Mesendoderm (in vitro differentiated cells): Measurements from ENCODE around the gene PLEKHG4B.

Source experiments
- DNase-seq: peaks from one replicate; pipeline ENCODE4 v3.0.0; 2013
- H2AK5ac ChIP-seq: 2 replicates; pipeline ENCODE4 v1.6.1; 2013; ENCODE audit warnings: low read length, inconsistent platforms
- H2BK120ac ChIP-seq: 2 replicates; pipeline ENCODE4 v1.6.1; 2013; ENCODE audit warnings: low read depth, mild to moderate bottlenecking, low read length, moderate library complexity, mixed read lengths
- H2BK15ac ChIP-seq: replicated peaks from 2 replicates; pipeline ENCODE4 v1.6.1; 2013; ENCODE audit warnings: low read depth, mild to moderate bottlenecking, moderate library complexity
- H2BK5ac ChIP-seq: 2 replicates; pipeline ENCODE4 v1.6.1; 2013; ENCODE audit warnings: low read length, inconsistent platforms
- H3K18ac ChIP-seq: 2 replicates; pipeline ENCODE4 v1.6.1; 2013; ENCODE audit warnings: mild to moderate bottlenecking, low read length, mixed read lengths
- H3K23ac ChIP-seq: one replicate; pipeline ENCODE4 v1.6.1; 2013; ENCODE audit warnings: low read length
- H3K27ac ChIP-seq: 2 replicates; pipeline ENCODE4 v1.5.1; 2013; ENCODE audit warnings: low read depth, mild to moderate bottlenecking, inconsistent platforms, low read length, moderate library complexity
- H3K27me3 ChIP-seq: 2 replicates; pipeline ENCODE4 v1.6.1; 2013; ENCODE audit warnings: low read length, control low read depth, mild to moderate bottlenecking, inconsistent platforms; ENCODE audit not compliant: insufficient read depth, poor library complexity
- H3K36me3 ChIP-seq: 2 replicates; pipeline ENCODE4 v1.6.1; 2013; ENCODE audit warnings: low read length, inconsistent platforms; ENCODE audit not compliant: control insufficient read depth, insufficient read depth
- H3K4ac ChIP-seq: one replicate; pipeline ENCODE4 v1.6.1; 2013; ENCODE audit warnings: low read depth, mild to moderate bottlenecking, low read length, moderate library complexity
- H3K4me1 ChIP-seq: 2 replicates; pipeline ENCODE4 v1.6.1; 2013; ENCODE audit warnings: low read depth, low read length, inconsistent platforms; ENCODE audit not compliant: control insufficient read depth
- H3K4me2 ChIP-seq: 2 replicates; pipeline ENCODE4 v1.6.1; 2013; ENCODE audit warnings: low read length
- H3K4me3 ChIP-seq: 2 replicates; pipeline ENCODE4 v1.5.1; 2013; ENCODE audit warnings: mild to moderate bottlenecking, low read length
- H3K56ac ChIP-seq: one replicate; pipeline ENCODE4 v1.6.1; 2013; ENCODE audit warnings: low read length
- H3K79me1 ChIP-seq: 2 replicates; pipeline ENCODE4 v1.6.1; 2013; ENCODE audit warnings: low read length, inconsistent platforms
- H3K79me2 ChIP-seq: 2 replicates; pipeline ENCODE4 v1.6.1; 2013; ENCODE audit warnings: mild to moderate bottlenecking, low read length; ENCODE audit not compliant: control insufficient read depth, insufficient read depth
- H3K9ac ChIP-seq: 2 replicates; pipeline ENCODE4 v1.6.1; 2013; ENCODE audit warnings: low read length, inconsistent platforms
- H4K5ac ChIP-seq: one replicate; pipeline ENCODE4 v1.6.1; 2013; ENCODE audit warnings: low read length
- H4K8ac ChIP-seq: one replicate; pipeline ENCODE4 v1.6.1; 2013; ENCODE audit warnings: low read depth, mild to moderate bottlenecking, control low read depth, low read length, moderate library complexity
- WGBS: extraction: QIAGEN DNeasy Blood & Tissue Kit; methylation state at CpG from one replicate; pipeline ENCODE4 v1.1.7; 2013; ENCODE audit warnings: low lambda C conversion rate, missing lambda C conversion rate; ENCODE audit not compliant: insufficient coverage; ENCODE audit errors: extremely low coverage; 5-methylcytosine and 5-hydroxymethylcytosine counted together

The PLEKHG4B gene

DNA sequence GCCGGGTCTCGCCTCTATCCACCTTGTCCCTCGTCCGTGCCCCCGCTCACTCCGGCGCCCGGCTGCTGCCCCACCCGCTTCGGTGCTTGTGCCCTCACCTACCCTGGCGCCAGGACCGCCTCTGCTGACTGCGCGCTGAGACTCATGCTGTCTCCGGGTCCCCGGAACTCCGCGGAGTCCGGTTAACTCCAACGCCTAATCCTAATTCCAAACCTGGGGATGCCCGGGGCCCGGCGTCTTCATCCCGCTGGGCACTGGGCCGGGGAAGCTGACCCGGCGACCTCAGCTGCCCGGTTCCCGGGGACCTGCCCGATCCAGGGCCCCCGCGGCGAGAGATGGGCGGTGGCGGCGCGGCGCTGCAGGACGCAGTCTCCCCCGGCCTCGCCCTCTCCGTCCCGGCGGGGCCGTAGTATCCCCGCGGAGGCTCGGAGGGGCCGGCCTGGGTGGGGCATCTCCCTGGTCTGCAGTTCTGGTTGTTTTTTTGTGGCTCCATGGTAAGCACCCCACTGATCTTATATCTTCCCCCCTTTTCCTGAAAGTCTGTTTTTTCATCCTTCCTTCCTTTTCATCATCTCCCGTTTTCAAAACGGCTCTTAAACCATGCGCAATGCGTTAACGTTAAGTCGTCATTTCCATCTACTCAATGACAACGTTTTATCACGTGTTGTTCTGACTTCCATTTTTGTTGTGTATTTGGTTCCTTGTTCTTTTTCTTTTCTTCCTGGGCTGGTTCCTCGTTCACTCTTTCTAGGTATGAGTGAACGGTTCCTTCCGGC, 41.1 kb upstream of the PLEKHG4B start:
- Histone ChIP-seq H3K18ac (no peak overlapping the region), H3K79me1 (no peaks in the 10 kb centered on the region), H3K36me3 (no peaks in the 10 kb centered on the region), H2AK5ac (no peak overlapping the region), H2BK15ac (no peak overlapping the region), H3K9ac (no peak overlapping the region), H3K4ac (no peak overlapping the region), H3K4me3 (no peak overlapping the region), H3K27me3 (peaks cover 5% of the 10 kb centered on the region), H3K4me1 (no peaks in the 10 kb centered on the region), H4K8ac (no peak overlapping the region), H4K5ac (no peak overlapping the region), H3K4me2 (no peak overlapping the region), H3K79me2 (no peaks in the 10 kb centered on the region), H2BK5ac (no peak overlapping the region), H3K56ac (no peak overlapping the region), H3K27ac (no peak overlapping the region), H2BK120ac (no peak overlapping the region), H3K23ac (no peak overlapping the region)
- 100% methylated on average over 2 of the region's 60 CpGs for WGBS
- no peak for DNase-seq

DNA sequence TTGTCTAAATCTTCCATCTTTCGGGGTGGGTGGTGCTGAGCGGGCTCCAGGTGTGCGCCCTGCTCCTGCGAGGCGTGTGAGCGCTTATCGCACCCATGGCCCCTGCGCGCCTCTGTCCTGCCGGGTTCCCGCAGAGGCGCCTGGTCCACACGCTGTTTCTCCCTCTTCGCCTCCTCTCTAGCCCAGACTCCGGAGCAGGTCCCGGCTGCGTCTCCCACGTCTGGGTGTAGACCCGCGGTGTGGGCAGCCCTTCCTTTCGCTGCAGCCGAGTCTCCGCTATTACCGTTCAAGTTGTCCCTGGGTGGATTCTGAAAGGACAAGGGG, 40.5 kb upstream of the PLEKHG4B start:
- no peak overlapping the region for H3K27ac ChIP-seq
- no peaks in the 10 kb centered on the region for H3K4me1 ChIP-seq
- no peak for DNase-seq
- H3K36me3 ChIP-seq: no peaks in the 10 kb centered on the region
- no peak overlapping the region for H3K9ac ChIP-seq
- no peak overlapping the region for H4K5ac ChIP-seq
- no peak overlapping the region for H3K23ac ChIP-seq
- no peak overlapping the region for H2AK5ac ChIP-seq
- H3K4me3 ChIP-seq: no peak overlapping the region
- H3K4me2 ChIP-seq: no peak overlapping the region
- no peaks in the 10 kb centered on the region for H3K79me1 ChIP-seq
- no peaks in the 10 kb centered on the region for H3K79me2 ChIP-seq
- no peak overlapping the region for H2BK5ac ChIP-seq
- H3K27me3 ChIP-seq: peaks cover 5% of the 10 kb centered on the region
- WGBS: no CpG with 5 or more reads among the region's 24 CpGs
- no peak overlapping the region for H3K4ac ChIP-seq
- no peak overlapping the region for H4K8ac ChIP-seq
- H3K18ac ChIP-seq: no peak overlapping the region
- H2BK120ac ChIP-seq: no peak overlapping the region
- no peak overlapping the region for H3K56ac ChIP-seq
- H2BK15ac ChIP-seq: no peak overlapping the region

DNA sequence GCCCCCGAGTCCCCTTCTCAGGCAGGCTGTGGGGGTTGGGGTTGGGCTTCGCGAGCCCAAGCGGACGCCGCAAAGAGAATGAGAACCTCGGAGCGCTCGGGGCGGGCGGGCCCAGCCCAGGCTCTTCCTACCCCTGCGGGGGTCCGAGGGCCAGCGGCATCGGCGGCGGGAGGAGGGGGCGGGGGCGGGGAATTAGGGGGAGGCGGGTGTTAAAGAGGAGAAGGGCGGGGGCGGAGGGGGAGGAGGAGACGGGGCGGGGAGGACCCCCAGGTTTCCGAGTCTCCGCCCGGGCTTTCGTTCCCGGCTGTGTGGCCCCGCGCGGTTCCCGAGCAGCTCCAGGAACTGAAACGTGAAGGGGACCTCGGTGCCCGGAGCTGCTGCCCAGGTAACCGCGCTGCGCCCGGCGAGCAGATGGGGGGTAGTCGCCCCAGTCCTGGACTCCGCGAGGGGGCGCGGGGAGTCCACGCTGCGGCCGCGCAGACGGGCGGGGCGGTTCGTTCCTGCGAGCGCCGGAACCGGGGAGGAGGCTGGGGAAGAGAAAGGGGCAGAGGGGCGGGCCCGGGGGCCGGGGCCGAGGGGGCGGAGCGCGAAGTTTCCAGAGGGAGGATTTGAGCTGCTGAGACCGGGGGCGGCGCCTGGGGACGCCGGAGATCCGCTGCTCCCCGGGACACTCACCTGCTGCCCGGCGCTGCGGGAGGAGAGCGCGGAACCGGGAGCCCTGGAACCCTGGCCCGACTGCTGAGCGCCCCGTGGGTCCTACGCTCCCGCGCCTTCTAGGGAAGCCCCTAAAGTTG, 38.4 kb upstream of the PLEKHG4B start:
- Histone ChIP-seq H2AK5ac (no peak overlapping the region), H2BK120ac (no peak overlapping the region), H3K56ac (peak overlapping the region; percentile 93), H4K8ac (peak overlapping the region; percentile 77), H3K9ac (peak overlapping the region; percentile 80), H3K27me3 (peaks cover 5% of the 10 kb centered on the region), H2BK15ac (no peak overlapping the region), H3K79me2 (no peaks in the 10 kb centered on the region), H3K79me1 (no peaks in the 10 kb centered on the region), H3K4ac (peak overlapping the region; percentile 63), H3K4me3 (peak overlapping the region; percentile 48), H3K4me2 (peak overlapping the region; percentile 74), H2BK5ac (no peak overlapping the region), H4K5ac (no peak overlapping the region), H3K36me3 (no peaks in the 10 kb centered on the region), H3K23ac (no peak overlapping the region), H3K27ac (peak overlapping the region; percentile 66), H3K4me1 (no peaks in the 10 kb centered on the region), H3K18ac (peak overlapping the region; percentile 88)
- WGBS: no CpG with 5 or more reads among the region's 84 CpGs
- peak; percentile 86 for DNase-seq

DNA sequence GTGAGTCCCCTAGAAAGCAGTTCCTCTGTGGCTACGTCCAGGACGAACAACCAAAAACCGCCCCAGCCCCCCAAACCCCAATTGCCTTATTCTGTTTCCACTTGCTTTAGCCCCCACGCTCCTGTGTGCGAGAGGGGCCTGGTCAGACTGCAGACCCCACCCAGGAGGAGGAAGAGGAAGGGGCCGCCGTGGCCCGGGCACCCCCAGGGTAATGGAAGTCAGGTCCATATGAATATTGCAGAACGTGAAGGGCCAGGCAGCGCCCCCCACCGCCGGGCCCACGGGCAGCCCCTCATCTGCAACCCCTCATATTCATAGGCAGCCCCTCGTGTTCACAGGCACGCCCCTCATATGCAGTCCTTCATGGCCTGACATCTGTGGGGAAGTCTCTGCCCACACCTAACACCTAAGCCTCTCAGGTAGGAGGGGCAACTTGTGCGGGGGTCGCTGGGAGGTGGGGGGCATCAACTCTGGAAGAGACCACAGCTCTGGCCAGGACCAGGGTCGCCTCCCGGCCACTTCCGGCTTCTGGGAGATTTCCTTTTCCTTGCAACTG, 37.7 kb upstream of the PLEKHG4B start:
- no peaks in the 10 kb centered on the region for H3K36me3 ChIP-seq
- H3K4ac ChIP-seq: no peak overlapping the region
- H3K4me2 ChIP-seq: peak overlapping the region; percentile 74
- H2AK5ac ChIP-seq: no peak overlapping the region
- DNase-seq: no peak
- WGBS: no CpG with 5 or more reads among the region's 20 CpGs
- H3K79me1 ChIP-seq: no peaks in the 10 kb centered on the region
- H3K18ac ChIP-seq: no peak overlapping the region
- no peak overlapping the region for H3K27ac ChIP-seq
- H3K56ac ChIP-seq: peak overlapping the region; percentile 67
- H4K8ac ChIP-seq: no peak overlapping the region
- no peak overlapping the region for H2BK15ac ChIP-seq
- no peaks in the 10 kb centered on the region for H3K4me1 ChIP-seq
- no peak overlapping the region for H3K23ac ChIP-seq
- H3K27me3 ChIP-seq: peaks cover 5% of the 10 kb centered on the region
- H4K5ac ChIP-seq: no peak overlapping the region
- peak overlapping the region; percentile 19 for H3K4me3 ChIP-seq
- no peaks in the 10 kb centered on the region for H3K79me2 ChIP-seq
- peak overlapping the region; percentile 48 for H3K9ac ChIP-seq
- H2BK120ac ChIP-seq: no peak overlapping the region
- H2BK5ac ChIP-seq: no peak overlapping the region

DNA sequence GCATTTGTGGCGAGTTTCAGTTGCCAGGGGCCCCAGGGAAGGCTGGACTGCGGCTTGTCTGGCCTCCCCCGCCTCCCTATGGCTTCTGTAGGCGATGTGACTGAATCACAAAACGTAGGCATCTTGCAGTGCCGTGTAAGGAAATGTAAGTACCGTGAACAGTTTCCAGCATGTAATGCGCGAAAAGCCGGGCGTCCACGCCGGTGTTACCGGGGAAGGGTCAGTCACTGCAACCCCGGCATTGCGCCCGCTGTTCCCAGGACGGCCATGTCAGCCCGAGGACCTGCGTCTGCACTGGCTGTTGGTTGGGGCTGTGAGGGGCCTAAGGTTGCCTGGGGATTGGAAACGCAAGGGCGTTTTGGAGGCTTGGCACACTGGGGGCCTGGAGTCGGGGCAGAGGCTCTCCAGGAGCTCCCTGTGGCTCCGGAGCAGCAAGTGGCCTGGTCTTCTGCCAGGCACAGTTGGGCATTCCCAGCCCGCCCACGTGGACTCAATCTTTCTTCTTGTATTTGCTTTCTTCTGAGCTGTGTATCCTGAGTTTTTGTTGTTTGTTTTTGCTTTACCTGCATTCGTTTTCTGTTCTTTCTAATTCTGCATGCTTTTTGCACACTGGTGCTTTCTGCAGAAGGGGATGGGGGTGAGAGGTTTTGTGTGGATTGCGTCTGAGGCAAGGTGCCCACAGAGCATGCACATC, 36.9 kb upstream of the PLEKHG4B start:
- H3K9ac ChIP-seq: no peak overlapping the region

More for the DNA sequence above, 36.9 kb upstream of the PLEKHG4B start:
- no CpG with 5 or more reads among the region's 28 CpGs for WGBS
- Histone ChIP-seq H4K8ac (no peak overlapping the region), H3K79me1 (no peaks in the 10 kb centered on the region), H3K18ac (no peak overlapping the region), H2AK5ac (no peak overlapping the region), H3K27me3 (peaks cover 5% of the 10 kb centered on the region), H4K5ac (no peak overlapping the region), H3K4me2 (no peak overlapping the region), H3K23ac (no peak overlapping the region), H3K4ac (no peak overlapping the region), H3K56ac (no peak overlapping the region), H2BK120ac (no peak overlapping the region), H3K36me3 (no peaks in the 10 kb centered on the region), H3K79me2 (no peaks in the 10 kb centered on the region), H2BK15ac (no peak overlapping the region), H3K27ac (no peak overlapping the region), H3K4me1 (no peaks in the 10 kb centered on the region), H2BK5ac (no peak overlapping the region), H3K4me3 (no peak overlapping the region)
- DNase-seq: no peak
